GM18517 (cell line): ENCODE measurements around the gene UBL4B.
"Not testable (repeated sequence)": the region's sequence is repeated elsewhere in the genome, so short reads cannot be mapped to it uniquely, and the experiment has no call there.

Experiments
- ATAC-seq: cut with Tn5 transposase; IDR thresholded peaks from one replicate; pipeline ENCODE4 v1.9.1; 2021; ENCODE audit warnings: mild to moderate bottlenecking, moderate library complexity; ENCODE audit not compliant: unreplicated experiment

The UBL4B gene, protein sequence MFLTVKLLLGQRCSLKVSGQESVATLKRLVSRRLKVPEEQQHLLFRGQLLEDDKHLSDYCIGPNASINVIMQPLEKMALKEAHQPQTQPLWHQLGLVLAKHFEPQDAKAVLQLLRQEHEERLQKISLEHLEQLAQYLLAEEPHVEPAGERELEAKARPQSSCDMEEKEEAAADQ

GRCh38 chr1:110112143-110112542, at the start of gene UBL4B:
TSS of gene UBL4B (plus strand) at chr1:110112443. CDS start at chr1:110112535, 92 bp downstream.
- no peak for ATAC-seq

DNA sequence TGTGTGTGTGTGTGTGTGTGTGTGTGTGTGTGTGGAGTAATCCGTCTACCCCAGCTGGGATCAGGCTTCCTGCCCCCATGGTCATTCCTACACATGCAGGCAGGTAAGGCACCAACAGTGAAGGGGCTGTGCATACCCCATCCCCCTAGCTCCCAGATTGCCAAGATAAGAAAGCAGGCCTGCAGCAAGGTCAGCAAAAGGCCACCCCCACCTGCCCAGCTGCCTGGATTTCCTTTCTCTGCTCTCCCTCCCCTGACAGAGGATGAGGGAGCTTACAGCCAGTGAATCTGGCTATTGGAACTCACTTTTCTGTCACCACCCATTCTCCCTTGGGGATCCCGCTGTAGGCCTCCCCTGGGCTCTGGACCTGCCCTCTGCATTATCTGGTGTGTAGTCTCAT, 49.6 kb upstream of the UBL4B start:
- no peak for ATAC-seq

DNA sequence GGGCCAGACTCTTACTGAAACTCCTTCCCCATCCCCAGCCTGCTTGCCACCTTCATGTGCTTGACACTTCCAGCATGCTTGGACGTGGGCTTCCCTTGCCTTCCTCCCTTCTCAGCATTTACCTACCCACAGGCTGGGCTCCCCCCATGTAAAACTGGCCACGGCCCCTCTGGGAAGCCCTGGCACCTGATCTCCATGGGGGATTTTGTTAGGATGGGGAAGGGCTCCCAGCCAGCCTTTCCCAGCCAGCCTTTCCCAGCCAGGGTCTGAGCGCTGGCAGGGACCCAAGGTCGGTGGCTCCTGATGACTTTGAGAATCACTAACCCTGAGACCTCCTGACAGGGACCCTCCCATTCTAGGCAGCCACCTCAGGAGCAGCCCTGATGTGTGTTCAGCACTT, 48.5 kb upstream of the UBL4B start:
- ATAC-seq, result no peak

- no peak for ATAC-seq
Observed at GRCh38 chr1:110064576-110065337, 47.5 kb upstream of the UBL4B start.

- ATAC-seq, result no peak
Observed at GRCh38 chr1:110065841-110066240, 46.4 kb upstream of the UBL4B start.

DNA sequence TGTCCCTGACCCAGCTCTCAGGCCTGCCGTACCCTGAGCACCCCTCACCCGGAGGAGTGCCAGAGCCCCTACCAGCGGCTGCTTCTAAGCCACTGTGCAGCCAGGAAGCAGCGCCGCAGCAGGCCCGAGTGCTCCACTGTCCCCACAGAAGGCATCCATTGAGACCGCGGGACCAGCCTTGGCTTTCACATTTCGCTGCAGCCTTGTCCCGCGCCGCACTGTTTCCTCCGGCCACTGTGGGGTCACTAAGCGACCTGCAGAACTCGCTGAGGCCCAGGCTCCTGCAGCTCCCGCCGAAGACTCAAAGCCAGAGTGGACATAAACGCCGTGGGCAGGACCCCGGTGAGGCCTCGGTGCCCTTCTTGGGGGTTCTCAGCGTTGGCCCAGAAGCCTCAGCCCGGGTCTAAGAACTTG, 44.8 kb upstream of the UBL4B start:
- ATAC-seq, result no peak

- no peak for ATAC-seq
Observed at GRCh38 chr1:110067893-110068645, 44.2 kb upstream of the UBL4B start.

DNA sequence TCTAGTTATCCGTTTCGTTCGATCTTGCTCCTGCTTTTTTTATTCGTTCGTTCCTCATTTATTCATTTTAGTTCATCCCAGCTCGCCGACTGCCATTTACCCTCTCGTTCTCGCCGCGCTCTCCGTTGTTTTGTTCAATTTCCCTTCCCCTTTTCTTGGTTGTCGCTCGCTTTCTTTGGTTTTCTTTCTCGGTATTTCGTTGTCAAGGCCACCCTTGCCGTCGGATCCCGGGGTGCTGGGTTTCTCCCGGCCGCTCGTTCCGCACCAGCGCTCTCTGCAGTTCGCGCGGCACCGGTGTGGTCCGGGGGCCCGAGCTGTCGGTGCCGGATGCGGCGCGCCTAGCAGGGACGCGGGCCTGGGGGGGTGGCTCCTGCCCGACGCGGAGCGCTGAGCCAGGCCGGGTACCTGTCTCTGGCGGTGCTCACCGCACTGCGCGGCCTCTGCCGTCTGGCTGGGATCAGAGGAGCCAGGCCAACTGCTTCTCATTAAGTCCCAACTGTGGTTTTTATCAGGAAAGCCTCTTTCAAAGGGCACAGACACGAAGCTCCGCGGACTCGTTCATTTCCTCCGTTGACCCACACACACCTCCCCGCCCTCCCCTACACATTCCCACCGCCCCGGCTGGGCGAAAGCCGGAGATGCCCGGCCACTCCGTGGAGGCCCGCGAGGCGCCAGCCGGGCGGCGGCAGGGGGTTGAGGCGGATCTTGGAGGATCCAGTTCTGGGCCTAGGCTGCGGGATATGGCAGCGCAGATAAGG, 43.4 kb upstream of the UBL4B start:
- ATAC-seq, result no peak

GRCh38 chr1:110069404-110070281, 42.6 kb upstream of the UBL4B start:
- ATAC-seq, result no peak

DNA sequence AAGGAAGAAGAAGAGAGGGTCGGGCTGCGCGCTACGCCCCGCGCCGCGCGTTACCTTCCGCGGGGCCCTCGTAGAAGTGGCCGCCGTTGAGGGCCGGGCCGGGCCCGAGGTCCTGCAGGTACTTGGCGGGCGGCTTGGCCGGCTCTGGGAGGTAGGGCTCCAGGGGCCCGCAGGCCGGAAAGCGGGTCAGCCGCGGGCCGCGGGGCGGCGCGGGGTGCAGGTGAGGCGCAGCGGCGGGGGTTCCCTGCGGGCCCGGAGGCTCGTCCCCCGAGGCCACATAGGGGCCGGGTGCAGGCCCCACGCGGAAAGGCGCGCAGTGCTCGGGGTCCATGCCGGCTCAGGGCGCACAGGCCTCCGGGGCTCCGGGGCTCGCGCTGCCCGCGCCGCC, 42.0 kb upstream of the UBL4B start:
- ATAC-seq, result no peak

DNA sequence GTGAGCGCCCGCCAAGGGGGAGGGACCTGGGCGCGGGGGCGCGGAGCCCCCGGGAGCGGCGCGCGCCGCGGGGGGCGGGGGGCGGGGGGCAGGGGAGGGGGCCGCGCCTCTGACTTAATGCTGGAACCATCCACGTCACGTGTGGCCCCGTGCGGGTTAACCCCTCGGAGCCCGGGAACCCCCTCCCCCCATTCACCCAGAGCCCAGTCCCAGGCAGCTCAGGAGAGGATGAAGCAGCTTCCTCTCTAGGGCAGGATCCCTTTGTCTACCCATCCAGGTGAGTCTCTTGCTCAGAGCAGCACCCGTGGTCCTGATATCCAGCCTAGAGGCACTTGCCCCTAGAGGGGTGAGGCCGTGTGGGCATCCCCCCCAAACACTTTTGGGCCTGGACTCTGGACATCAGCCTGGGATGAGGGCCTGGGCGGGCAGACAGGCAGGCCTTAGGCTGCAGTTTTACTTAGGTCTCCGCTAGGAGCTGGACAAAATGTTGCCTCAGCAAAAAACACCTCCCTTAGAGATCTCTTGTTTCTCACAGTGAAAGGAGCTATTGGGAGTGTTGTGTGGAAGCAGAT, 41.5 kb upstream of the UBL4B start, which contains the start of gene ALX3:
Gene ALX3, minus strand, starts transcription at position 2 of the 572 bp plus-strand sequence. CDS start 60 bp downstream, outside the sequence.
- ATAC-seq, result no peak

DNA sequence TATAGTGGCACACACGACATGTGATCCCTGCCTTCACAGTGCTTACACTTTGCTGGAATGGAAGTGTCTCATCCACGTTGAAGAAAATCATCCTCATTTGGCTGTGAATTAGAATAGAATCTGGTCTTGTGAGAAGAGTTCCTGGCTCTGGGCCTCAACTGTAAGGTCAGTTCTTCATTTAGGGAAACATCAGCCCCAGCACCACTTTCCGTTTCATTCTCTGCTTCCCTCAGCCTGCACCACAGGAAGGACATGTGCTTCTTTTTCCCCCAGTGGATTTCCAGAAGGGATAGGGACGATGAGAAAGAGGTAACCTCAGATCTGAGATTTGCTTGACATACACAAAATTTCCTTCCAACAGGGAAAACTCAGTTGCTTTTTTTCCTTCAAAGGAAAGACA, 38.1 kb upstream of the UBL4B start:
- no peak for ATAC-seq

- no peak for ATAC-seq
Observed at GRCh38 chr1:110076789-110077500, 35.3 kb upstream of the UBL4B start.

DNA sequence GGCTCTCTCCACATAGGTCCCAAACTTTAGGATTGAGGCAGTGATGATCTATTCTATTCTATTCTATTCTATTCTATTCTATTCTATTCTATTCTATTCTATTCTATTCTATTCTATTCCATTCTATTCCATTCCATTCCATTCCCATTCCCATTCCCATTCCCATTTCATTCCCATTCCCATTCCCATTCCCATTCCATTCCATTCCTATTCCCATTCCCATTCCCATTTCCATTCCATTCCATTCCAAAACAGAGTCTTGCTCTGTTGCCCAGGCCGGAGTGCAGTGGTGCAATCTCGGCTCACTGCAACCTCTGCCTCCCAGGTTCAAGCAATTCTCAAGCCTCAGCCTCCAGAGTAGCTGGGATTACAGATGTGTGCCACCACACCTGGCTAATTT, 32.2 kb upstream of the UBL4B start:
- ATAC-seq, result not testable (repeated sequence)

DNA sequence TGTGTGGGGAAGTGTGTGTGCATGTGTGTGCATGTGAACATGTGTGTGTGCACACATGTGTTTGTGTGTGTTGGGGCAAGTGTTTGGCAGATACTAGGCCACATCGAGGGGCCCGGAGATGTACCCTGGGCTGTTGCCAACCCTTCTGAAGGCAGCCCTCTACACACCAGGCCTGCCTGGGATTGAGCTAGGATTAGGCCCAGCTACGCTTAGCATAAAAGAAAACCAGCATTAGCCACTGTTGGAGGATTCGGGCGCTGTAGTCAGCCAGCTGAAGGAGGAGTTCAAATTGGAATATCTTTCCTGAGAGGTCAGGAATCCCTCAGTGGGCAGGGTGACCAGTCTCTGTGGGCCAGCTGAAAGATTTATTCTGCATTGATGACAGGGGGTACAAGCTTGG, 31.2 kb upstream of the UBL4B start:
- no peak for ATAC-seq

DNA sequence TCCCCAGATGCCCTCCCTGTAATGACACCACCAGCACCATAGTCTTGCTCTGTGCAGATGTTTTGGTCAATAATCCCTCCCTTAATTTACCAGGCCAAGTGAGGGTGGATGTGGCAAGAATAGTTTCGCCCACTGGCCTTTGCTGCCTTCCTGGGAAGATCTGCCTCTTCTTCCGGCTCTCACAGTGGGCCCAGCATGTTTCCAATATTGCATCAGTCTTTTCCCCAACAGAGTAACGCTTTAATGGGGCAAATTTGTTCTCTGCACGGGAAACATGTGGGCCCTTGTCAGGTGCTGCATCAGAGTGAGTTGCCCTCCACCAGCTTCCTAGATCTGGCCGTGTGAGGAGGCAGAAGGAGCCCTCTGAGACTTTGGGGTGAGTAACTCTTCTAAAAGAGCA, 29.8 kb upstream of the UBL4B start:
- ATAC-seq, result no peak

DNA sequence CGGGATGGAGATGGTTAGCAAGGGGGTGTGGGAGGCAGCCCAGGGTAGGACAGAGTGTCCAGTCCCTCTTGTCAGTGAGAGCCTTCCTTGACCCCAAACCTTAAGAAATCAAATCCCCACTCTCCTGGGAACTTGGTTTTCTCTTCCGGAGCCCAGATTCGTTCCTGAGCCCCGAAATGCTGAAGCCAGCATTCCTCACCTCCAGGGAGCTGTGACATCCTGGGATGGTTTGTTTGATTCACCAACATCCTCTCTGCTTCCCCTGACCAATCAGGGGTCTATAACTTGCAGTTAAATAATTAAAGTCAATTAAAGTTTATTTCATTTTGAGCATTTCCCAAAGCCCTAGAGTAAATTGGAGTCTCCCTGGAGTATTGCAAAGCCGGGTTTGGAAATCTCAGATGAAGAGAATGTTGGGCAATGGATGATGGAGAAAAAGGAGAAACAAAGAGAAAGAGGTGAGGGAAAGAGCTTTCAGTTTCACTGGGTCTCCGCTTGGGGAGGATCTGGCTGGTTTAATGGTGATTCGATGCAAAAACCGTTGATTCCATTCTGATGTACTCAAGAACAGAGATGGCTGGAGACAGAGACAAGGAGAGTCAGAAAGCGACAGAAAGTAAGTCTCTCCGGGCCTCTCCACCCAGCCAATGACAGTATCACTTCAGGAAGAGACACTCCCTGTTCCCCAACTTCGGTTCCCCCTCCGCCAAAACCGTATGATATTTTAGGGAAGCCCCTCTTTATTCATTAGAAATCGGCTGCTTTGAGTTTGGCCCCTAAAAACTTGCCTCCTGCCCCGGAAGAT, 29.0 kb upstream of the UBL4B start:
- ATAC-seq, result no peak

DNA sequence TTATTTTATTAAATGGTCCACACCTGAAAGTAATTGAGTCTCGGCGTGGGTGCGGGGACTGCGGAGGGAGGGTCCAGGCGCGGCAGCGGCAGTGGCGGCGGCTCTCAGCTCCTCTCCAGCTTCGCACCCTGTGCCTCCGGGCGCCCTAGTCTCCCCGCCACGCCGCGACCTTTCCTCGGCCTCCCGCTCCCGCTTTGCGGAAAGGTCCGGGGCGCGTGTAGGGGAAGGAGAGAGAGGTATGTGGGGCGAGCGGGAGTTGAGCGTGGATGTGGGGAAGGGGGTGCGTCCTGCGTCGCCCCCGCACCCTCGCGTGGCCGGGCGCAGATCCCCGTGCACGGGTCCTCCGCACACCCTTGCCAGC, 28.4 kb upstream of the UBL4B start:
- ATAC-seq, result no peak
